Measurements from ENCODE around the gene TNNI3K. TPM values are rescaled to one million over a fixed set of nuclear protein-coding genes. Genes with fewer than 3 reads are reported as not detected.

The TNNI3K gene
- total and polyA plus RNA-seq, 2 of the 8 experiments (the other 6 are each of a cell fraction or from before 2014, with no cell fraction given) = 0.41 to 0.48 TPM

- TF ChIP-seq CHD7 (IDR thresholded peaks at IDR 0.05; ENCODE audit: insufficient replicate concordance, low read length) (no peak), KDM5A (IDR thresholded peaks at IDR 0.05; ENCODE audit: low read length) (no peak), POLR2A (IDR thresholded peaks at IDR 0.05; ENCODE audit: control extremely low read depth in 1 of 2, low read depth in 2 of 2, low read length in 2 of 2) (no peak), SIRT6 (IDR thresholded peaks at IDR 0.05; ENCODE audit: low read length) (no peak)
These were observed 35.7 kb upstream of the TNNI3K start (continued) for GRCh38 chr1:74199504-74199903.

Data from H1 (cell line).